Hematopoietic multipotent progenitor cell treated with erythropoietin and hydrocortisone succinate and interleukin-3 and kit ligand, for 17 days (in vitro differentiated cells): ENCODE measurements around the gene RSPO1.

Experiments used
- DNase-seq: peaks from one replicate; pipeline ENCODE4 v3.0.0-alpha.2; 2015; ENCODE audit warnings: low spot score

RSPO1 gene

GRCh38 chr1:37564892-37565291, 69.8 kb downstream of the RSPO1 start:
- DNase-seq = no peak

GRCh38 chr1:37562984-37563383, 71.7 kb downstream of the RSPO1 start:
- DNase-seq = no peak
